NOMO-1 treated with dmso at 0.1 percent for 144 hours (cell line): ENCODE results near the gene DGKB.
A peak's percentile ranks its signal among the peaks of the same experiment; 100 is the strongest.

Source experiments
- DNase-seq: peaks from one replicate; lab custom pipeline; 2025; ENCODE audit not compliant: unreplicated experiment; lab: John Stamatoyannopoulos, UW

Gene DGKB

DNA sequence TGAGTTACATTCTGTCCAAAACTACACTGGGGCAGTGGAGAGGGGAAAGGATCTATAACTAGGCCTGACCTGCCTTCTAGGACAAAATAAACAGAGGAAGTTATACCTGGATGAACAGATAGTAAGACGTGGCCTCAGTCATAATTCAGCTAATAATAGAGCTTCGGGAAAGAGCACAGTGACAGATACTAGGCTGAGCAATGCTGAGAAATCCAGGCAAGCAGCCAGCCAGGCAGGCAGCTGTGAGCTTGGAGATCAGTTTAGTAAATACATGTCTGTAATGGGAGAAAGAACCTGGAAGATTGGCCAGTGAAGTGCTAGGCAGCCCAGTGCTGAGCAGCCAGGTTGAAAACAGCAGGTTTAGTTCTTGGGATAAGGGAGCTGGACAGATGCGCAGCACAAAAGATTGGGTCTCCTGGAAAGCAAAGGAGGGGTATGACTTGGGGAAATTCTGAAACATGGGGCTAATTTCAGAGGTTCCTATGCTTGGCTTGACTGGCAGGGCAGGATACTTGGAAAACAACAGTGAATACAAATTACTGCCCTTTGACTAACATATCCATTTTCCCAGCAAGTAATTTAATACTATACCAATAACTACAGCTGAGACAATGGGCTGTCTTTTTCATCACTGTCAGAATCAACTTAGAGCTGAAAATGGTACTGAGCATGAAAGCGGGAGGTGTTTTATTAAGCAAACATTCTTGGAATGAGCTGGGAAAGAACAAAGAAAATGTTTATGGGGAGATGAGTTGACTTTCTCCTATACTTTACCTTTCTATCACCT lies 140.8 kb downstream of the DGKB start:
- no peak for DNase-seq

DNA sequence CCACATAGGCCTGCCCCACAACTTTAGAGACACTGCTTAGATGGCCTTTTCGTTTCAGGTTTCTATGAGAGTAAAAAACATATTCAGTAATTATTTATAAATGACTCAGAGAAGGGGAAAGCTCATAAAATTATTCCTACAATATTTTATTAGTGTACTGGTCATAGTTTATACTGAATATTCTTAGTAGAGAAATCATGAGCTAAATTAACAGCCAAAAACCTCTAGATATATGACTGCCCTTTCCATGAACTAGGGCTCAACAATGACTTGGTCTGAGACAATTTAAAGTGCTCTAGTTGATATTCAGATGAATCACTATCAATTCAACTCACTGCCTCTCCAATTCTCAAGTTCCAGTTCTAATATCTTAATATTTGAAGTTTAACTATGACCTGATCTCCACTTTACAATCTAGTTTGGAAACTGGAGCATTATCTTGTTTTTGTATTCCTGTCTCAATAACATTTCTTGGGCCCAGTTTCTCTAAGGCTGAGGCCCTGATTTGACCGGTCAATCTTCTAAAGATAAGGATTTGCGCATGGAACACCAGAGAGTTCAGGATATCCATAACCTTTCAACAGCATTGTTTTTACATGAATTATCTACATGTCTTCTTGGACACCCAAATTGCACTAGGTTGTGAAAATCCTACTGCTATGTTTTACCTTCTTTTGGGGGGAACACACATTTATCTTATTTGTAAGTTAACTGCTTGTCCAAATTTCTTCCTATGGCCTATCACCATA lies 141.6 kb downstream of the DGKB start:
- no peak for DNase-seq

DNA sequence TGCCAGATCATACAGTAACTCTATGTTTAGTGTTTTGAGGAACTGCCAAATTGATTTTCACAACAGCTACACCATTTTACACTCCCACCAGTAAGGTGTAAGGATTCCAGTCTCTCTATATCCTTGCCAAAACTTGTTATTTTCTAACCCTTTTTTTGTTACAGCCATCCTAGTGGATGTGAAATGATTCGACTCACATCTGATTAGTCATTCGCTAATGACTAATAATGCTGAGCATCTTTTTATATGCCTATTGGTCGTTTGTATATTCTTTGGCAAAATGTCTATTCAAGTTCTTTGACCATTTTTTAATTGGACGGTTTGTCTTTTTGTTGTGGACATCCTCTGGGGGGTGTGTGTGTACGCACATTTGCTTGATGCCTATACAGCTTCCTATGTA lies 142.8 kb downstream of the DGKB start:
- DNase-seq: no peak

DNA sequence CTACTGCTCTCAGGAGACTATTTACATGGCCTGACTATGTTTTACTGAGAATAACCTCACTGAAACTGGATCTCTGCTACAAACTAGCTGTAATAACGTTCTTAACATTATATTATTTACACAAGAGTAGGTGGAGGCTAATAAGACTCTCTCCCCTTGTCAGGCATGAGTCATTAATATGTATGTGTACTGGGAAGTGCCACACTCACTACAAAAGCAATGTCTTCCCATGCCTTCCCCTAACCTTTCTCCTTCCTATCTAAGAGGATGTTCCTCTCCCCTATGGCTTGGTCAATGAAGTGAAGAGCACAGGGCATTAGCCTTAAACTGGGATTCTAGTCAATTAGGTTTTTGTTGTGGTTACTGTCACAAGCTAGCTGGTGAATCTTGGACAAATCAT lies 147.9 kb downstream of the DGKB start:
- DNase-seq: no peak

DNA sequence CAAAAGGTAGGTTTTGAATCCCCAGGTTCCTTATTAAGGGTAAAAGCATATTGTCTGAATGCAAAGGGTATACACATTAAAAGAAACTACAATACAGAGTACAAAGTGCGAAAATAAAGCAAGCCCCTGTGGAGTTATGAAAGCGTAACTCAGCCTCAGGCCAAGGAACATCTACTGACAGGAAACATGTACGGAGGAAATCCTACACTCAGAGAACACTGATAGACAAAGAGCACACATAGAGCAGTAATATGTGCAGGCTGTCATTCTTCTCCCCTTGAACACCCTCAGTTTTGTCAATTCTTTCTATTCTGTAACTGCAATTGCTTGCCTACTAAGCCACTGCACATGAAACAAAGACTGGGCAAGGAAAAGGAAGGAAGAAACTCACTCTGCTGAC lies 150.2 kb downstream of the DGKB start:
- no peak for DNase-seq

DNA sequence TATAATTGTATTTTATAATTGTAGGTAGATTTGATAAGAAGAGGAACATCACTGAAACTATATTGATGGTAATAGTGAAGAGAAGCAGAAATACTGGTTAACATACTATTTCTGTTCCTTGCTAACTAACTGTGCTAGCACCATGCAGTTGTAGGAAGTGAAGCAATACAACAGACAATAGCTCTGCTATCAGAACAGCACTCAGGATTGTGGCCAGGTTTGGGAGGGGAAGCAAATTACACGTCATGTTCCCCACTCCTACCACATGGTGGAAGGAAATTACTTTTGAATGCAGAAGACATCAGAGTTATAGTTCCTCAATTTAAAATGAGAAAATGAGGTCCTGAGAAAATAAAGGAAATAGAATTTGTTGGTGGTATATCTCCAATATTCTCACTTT lies 151.1 kb downstream of the DGKB start:
- DNase-seq: peak; percentile 85

DNA sequence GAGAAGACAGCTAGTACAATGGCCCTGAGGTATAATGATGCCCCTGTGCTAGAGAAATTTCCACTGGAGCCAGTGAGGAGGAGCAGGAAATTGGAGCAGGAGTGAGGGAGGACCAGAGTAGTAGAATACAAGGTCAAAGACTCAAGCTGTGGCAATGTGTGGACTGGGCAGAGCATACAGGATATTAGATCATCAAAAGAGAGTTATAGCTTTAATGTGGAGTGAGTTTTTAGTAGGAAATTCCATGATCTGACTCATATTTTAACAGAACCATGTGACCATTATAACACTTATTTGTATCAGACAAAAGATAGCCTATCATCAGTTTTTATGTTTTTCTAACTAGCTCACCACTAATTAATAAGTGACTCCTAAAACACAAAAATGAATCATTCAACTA lies 154.1 kb downstream of the DGKB start:
- DNase-seq: no peak

DNA sequence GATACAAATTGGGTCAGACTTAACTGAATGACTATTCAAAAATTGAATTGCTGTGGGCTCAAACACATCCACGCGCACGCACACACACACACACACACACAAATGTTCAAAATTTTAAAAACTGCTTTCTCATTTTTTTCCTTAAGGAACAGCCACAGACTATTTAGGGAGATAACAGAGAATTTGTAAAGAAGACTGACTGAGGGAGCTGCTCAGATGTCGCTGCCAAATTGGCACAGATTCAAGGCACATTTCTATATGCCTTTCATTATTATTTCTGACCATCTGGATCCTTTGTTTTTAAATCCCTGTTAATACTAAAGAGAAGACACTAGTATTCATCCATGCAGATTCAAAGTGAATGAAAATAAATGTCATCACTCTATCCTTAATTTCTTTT lies 154.8 kb downstream of the DGKB start:
- DNase-seq: no peak

DNA sequence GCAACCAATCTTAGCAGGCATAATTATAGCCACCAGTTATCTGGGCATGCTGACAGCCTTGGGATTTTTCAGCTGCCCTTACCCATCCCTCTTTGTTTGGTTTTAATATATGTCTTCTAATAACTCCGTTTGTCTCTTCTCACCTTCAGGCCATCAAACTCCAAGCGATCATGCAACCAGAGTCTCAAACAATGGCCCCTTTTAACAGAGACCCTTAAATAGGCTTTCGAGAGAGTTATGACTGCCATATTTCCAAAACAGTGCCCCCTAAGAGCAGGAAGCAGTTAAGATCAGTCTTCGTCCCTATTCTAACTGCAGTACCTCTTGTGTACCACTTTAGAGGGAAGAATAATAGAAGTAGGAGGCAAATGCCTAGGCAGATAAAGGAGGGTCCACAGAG lies 157.5 kb downstream of the DGKB start:
- DNase-seq: no peak

DNA sequence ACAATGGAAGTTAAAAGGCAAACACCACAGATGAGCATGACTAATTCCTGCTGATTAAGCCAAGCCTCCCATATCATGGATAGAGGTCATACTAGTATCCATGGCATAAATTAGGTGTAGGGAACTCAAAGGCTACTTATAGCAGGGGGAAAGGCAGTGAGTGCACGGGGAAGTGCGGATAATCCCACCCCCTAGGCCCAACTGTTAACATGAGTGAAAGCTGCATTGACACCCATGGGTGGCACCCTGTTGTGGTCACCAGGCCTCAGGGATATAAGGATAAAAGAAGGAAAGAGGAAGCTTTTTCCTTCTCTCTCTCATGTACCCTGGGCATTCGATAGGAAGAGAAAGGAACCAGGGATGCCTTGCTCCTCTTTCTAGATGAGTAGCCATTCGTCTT lies 161.9 kb downstream of the DGKB start:
- no peak for DNase-seq

DNA sequence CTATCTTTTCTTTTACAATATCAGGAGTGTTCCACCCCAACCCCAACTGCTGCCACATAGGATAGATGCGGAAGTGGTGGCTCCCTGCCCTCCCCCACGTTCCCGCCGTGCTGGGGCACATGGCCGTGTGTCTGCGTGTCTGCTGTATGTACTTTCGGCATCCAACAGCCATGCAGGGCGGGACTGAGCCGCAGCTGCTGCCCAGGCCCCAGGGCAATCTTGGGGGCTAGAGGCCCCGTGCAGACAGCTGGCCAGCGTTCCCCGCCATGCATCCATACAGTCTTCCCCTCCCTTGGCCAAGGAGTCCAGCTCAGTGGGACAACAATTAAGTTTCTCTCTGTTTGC lies 162.7 kb downstream of the DGKB start:
- DNase-seq: no peak

DNA sequence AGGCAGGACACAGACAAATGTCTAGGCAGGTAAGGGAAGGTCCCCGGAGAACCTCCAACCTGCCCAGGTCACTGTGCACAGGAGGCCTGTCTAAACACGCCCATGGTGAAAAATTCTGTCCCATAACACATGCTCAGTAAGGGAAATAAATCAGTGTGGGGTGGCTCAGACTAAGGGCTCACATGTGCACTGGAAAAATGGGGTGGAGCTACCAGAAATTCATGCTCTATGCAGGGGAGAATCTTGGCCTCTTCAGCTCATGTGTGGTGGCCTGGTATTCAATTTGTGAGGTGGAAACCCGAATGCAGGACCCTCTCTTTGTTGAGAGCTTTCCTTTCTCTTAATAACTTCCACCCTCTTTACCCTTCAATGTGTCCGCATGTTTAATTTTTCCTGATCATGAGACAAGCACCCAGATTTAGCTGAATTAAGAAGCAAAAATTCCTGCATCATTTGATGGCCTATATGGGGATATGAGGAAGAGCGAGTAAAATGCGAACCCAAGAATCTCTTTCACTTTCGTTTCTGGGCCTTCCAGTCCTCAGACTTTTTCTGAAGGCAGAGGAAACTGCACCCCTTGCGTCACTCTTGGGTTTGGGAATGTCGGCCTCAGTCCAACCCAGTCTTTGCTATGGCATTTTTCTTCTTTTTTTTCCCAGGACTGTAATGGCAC lies 163.2 kb downstream of the DGKB start:
- no peak for DNase-seq

DNA sequence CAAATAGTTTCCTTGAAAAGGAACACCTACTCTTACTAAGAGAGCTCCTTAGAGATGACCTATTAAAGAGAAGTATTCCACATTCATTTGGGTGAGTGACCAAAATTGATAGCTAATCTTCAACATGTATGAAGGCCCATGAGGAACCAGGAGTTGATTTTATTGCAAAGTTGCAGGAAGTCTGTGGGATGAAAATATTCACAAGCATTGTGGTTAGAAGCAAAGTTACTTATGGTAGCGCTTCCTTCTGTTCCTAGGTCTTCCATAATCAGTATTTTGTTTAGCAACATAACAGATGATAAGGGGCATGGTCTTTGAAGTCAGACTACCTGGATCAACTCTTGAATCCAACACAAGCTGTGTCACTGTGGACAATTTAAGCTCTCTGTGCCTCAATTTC lies 164.5 kb downstream of the DGKB start:
- DNase-seq: no peak

DNA sequence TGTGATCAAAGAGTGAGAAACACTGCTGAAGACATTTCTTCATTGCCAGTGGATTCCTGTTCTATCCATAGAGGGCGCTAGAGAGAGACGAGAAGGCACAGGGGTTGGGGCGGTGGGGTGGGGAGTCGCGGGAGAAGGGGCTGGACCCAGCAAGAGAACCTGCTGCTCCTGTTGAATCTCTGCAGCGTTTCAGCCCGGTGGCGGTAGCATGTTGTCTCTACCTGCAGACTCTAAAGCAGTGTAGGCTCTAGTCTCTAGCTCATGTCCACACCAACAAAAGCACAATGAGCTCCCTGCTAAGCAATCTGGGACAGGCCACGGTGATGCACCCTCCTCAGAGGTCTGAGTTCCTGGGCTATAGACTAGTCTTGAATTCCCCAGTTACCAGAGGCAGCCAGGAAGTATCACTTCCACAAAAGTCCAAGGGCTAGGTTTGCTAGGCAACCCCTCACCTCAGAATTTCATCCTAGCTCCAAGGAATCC lies 167.7 kb downstream of the DGKB start:
- DNase-seq: no peak

DNA sequence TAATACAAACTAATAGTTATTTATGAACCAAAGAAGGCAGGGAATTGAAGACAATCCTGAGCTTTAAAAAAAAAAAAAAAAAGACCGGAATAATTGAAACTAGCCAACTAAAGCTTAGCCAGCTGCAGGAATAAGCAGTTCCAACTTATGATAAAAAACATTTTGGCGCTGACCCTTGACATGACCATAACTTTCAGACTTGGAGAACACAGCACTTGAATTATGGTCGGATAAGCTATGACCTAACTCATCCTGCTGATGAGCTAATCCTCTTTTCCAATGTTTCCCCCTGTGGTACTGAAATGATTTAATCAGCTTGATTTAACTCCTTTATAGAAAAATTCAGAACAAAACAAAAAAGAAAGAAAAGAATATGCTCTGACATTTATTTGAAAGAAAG lies 181.8 kb downstream of the DGKB start:
- DNase-seq: no peak

DNA sequence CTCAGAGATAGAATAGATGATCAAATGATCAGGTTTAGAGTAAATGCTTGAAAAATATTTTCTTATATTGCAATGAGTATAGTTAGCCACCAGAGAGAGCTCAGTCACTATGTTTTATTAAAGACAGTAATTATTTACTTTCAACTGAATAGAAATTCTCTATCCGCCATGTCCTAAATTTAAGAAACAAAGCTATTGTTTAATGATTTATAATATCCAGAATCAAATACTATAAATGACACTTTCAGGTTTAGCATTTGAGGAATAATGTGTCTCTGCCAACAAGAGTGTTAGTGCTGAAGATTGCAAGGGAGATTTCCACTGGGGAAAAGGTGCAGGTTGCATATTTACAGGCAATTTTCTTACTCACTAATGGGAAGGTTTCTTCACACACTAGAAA lies 184.7 kb downstream of the DGKB start:
- DNase-seq: no peak

DNA sequence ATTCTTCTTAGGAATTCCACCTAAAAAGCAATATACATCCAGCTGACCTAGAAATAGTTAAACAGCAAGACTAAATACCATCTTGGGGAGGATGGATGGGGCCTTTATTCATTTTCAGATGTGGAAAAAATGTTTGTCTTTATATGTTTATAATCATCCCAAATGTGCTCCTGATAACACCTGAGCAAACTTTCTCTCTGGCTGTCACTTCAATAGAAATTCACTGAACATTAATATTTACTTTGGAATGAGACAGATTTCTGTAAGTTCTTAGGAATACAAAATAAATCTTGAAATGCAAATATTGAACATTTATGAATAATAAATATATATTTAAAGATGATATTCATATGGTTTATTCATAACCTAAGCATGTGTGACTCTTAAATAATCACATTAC lies 185.4 kb downstream of the DGKB start:
- DNase-seq: no peak

DNA sequence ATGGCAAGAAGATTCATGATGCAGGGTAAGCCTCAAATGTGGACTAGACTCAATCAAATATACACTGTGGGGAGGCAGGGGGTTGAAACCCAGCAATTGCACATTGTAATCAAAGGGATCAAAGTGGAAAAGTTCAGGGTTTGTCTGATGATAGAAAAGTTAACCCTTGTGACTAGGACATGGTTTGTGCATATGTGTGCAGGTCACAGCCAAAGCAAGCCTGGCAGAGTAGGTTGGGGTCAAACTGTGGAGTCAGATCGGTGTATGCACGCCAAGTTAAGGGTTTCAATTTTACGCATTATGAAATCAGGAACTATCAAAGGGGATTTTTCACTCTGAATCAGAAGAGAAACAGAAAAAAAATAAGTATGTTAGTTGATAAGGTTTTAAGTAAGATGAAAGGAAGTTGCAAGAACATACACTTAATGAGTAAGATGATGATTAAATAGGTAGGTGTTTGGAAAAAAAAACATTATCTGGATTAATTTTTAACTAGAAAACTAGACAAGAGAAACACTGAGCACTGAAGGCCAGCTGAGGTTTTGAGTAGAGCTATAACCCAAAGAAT lies 188.3 kb downstream of the DGKB start:
- DNase-seq: no peak

DNA sequence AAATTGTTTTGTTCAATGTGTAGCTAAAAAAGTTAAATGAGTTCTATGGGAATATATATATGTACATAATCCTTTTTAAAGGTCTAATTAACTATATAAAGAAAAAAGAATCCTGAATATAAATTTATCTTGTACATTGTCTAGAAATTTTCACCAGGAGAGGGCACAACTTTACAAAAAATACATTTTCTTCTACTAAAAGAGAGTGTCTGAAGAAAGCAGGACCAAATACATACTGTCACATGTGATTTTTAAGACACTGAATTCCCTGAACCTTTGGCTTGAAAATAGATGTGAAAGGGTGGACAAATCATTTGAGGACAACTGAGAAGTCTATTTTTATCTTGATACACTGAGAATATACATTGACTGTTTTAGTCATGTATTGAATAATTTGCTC lies 204.3 kb downstream of the DGKB start:
- DNase-seq: no peak

DNA sequence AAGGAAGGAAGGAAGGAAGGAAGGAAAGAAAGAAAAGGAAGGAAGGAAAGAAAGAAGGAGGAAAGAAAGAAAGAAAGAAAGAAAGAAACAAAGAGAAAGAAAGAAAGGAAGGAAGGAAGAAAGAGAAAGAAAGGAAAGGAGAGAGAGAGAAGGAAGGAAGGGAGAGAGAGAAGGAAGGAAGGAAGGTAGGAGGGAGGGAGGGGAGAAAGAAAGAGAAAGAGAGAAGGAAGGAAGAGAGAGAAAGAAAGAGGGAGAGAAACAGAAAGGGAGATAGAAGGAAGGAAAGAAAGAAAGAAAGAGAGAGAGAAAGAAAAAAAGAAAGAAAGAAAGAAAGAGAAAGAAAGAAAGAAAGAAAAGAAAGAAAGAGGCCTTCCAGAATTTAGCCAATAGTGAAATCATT lies 204.9 kb downstream of the DGKB start:
- no peak for DNase-seq

DNA sequence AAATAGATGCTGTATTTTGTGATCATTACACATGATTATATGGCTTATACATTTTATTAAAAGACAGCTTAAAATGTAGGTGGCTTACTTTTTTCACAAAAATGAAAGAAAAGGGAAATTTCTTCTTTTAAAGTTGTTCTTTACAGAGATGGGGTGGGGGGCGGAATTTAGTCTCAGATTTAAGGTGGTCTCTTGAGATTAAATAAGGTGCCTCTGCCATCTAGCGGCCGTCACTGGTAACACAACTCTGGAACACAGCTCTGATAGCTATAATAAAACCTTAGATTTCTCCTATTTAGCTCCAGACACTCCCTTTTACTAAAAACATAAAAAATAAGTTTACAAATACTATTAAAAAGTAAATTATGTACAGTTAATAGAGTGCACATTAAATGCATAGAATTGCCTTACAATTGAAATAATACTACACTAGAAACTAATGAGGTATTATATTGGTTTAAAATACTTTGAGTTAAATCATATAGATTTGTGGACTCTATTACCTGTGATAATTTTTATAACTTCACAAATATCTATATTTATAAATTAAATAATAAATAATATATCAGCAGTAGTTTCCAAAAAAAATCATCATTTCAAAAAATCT lies 210.9 kb downstream of the DGKB start:
- DNase-seq: no peak
